Regular cardiac myocyte (primary cell): ENCODE measurements around the gene SPATA7. TPM values are rescaled to one million over a fixed set of nuclear protein-coding genes. Genes with fewer than 3 reads are reported as not detected.

ENCODE experiments used
- total RNA-seq: library from RNA; depleted of rRNA; stranded (reverse); fragments of >200 nt; gene quantifications from 2 replicates; pipeline ENCODE4 v1.2.3, GENCODE V29; 2014

SPATA7 gene, protein sequence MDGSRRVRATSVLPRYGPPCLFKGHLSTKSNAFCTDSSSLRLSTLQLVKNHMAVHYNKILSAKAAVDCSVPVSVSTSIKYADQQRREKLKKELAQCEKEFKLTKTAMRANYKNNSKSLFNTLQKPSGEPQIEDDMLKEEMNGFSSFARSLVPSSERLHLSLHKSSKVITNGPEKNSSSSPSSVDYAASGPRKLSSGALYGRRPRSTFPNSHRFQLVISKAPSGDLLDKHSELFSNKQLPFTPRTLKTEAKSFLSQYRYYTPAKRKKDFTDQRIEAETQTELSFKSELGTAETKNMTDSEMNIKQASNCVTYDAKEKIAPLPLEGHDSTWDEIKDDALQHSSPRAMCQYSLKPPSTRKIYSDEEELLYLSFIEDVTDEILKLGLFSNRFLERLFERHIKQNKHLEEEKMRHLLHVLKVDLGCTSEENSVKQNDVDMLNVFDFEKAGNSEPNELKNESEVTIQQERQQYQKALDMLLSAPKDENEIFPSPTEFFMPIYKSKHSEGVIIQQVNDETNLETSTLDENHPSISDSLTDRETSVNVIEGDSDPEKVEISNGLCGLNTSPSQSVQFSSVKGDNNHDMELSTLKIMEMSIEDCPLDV
- 6.1 and 17.2 TPM in 2 replicates for total RNA-seq

DNA sequence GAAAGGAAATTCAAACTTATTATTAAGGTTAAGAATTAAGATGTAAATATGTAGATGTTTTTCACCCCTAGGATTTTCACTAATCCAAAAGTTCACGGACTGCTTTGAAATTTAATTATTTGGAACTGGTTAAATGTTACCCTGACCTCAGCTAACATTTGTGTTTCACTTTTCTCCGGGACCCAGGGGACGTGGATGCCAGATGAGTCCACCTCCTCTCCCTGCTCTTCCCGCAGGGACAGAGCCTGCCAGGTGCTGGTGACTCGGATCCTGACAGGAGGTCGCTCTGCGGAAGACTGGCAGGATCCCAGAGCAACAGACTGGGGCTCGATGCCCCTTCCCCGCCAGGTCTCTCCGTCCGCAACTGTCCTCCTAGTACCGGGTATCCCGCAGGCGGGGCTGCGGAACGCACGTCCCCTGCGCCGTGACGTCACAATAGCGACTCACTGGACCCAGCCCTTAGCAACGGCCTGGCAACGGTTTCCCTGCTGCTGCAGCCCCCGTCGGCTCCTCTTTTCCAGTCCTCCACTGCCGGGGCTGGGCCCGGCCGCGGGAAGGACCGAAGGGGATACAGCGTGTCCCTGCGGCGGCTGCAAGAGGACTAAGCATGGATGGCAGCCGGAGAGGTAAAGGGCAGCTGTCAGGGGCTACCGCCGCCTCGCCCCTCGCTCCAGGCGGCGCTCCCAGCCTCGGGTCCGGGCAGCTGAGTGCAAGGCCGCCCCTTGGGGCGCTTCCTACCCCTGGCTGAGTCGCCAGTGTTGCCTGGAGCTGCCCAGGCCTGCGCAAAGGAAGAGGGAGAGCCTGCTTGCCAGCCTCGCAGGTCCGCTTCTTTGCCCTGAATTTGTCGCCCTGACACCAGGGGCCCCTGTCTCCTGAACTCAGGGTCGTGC is at the start of gene SPATA7:
Gene SPATA7, plus strand, starts transcription at position 446 of the 890 bp plus-strand sequence. Its CDS starts 162 bp downstream, at position 608.

Other genes starting within 250 kb of the SPATA7 start
- not detected in 2 replicates for gene KCNK10, start 62.4 kb upstream of the SPATA7 start, total RNA-seq
- gene PTPN21, start 169.3 kb downstream of the SPATA7 start, total RNA-seq: 5.4 and 6.1 TPM in 2 replicates
- 58.7 and 63.4 TPM in 2 replicates for gene ZC3H14, start 177.4 kb downstream of the SPATA7 start, total RNA-seq